HG03060 (cell line): ENCODE data around the gene AQP9.

ENCODE experiments used
- ATAC-seq: cut with Tn5 transposase; IDR thresholded peaks from one replicate; pipeline ENCODE4 v1.9.1; 2021; ENCODE audit warnings: low read depth, moderate number of reproducible peaks; ENCODE audit not compliant: unreplicated experiment

The AQP9 gene

DNA sequence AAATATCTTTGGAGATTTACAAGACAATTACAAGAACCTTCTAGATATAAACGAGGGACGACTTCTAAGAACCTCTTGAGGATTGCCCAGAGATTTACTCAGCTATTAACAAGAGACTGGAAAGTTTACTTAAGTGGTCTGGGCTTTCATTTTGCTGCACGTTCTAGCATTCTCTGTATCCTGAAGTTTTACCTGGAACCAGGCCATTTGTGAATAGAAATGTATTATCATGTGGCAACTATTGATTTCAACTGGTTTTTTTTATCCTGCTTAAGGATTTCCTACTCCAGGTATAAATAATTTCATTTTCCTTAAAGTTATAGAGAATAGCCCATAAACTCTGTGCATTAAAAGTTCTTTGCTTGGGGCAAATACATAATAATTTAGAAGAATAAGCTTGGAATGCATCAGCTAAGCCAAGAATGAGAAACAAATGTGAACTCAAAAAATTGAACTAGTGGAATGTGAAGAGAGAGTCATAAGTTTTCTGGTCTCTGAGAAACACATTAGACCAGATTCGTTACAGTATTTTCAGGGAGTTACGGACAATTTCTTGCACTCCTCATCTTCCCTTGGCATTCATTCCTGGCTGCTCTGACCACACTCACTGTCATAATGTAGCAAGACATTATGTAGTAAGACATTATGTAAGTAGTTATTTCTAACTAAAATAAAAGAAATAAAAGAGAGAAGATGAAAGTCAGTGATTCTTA is 1.3 kb downstream of the AQP9 start:
- no peak for ATAC-seq

DNA sequence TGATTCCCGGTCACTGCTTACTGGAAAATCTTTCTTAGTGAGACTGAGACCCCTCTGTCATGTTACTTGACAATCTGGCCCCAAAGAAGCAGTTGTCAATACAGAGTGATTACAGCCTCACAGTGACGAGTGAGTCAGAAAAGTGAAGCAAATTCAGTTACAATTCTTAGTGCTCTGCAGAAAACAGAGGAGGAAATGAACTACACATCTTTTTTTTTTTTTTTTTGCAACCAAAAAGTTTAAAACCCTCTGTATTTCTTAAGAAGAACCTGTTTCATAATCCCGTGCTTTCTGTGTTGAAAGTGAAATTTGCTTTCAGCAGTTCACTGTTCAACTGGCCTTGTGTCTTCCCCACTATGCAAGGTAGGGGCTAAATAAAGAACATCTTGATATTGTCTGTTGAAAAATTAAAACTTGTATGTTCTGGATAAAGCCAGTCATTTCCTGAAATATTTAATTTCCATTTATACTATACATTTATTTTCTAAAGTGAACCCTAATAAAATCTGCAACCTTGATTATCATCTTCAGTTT is 1.9 kb downstream of the AQP9 start:
- ATAC-seq: no peak

DNA sequence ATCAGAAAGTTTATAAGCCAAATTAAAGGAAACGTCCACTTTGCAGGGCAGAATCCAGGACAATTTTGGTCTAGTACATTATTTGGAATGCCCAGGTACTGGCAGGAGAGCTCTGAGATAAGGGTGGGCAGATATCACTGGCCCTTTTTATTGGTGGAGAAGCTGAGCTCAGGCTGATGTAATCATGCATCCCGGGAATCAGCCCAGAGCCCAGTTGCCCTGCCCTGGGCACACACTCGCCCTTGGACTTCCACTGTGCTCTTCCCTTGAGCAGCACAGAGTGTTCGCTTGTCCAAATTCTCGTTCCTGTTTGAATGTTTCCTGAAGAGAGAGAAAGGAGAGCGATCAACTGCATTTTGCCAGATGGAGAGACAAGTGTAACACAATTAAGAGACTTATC is 3.7 kb downstream of the AQP9 start:
- no peak for ATAC-seq

DNA sequence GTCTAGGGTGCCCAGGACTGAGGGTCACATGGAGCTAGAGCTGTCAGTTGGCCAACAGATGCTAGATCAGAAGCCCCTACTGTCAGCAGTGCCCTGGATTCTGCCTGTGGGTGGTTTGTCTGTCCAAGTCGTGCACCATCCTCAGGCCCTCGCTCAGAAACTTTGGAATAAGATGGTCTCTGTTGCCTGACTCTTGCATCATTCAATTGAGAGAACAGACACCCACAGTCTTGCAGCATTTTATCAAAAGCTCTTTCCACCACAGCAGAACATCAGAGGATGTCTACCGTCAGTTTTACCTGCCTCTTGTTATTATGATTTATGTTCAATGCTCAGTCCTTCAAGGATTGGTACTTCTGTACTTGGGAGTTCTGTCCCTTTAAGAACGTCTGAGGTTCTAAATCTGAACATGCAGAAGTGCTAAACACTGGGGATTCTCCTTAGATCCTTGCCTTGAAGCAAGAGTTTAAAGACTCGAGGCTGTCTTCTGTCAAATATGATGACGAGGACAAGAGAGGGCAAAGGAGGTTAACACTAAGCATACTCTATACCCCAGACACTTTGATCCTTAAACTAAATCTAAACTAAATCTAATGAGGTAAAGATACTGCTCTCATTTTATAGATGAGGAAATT is 4.8 kb downstream of the AQP9 start:
- no peak for ATAC-seq

DNA sequence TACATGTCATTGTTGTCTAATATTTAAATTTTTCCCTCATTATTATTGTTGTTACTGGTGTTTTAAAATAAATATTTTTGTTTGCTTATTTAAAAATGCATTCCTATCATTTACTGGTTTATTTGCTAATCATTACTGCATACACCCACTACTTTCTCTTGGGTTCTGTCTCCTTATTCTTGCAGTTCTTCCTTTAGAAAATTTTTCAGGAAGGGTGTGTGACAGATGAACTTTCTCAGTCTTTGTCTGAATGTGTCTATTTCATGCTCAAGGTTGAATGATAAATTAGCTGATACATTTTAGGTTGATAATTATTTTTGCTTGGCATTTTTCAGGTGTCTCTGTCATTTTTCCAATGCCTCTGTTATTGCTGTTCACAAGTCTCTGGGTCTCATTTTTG is 7.4 kb downstream of the AQP9 start:
- no peak for ATAC-seq

DNA sequence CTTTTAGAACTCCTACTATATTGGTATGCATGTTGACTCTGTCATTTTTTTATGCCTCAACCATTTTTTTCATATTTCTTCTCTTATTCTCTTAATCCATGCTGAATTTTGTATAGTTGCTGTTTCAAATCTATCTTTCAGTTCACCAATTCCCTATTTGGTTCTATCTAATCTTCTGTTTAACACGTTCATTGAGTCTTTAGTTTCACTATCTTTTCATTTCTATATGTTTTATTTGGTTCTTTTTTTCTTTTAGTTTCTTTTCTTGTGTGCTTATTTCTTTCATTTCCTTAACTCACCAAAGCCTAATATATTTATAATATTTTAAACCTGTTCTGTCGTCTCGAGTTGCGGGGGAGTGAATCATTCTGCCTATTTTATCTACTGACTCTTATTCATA is 8.0 kb downstream of the AQP9 start:
- ATAC-seq: no peak

DNA sequence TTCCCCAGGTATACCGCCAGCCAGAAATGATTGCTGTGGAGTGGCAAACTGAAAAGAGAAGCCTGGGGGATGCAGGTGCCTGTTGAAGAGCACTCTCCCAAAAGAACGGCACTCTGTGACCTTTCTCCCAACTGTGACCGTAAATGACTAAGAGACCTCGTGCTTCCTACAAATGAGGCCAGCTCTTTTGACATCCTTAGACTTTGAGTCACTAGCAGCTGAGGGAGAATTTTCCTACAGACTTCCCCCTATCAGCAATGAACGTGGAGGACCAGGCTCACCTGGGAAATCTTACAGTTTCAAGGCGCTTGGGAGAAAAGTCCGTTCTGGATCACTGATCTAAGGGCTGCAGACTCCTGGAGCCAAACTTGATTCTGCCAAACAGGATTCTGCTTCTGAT is 8.6 kb downstream of the AQP9 start:
- ATAC-seq: no peak

DNA sequence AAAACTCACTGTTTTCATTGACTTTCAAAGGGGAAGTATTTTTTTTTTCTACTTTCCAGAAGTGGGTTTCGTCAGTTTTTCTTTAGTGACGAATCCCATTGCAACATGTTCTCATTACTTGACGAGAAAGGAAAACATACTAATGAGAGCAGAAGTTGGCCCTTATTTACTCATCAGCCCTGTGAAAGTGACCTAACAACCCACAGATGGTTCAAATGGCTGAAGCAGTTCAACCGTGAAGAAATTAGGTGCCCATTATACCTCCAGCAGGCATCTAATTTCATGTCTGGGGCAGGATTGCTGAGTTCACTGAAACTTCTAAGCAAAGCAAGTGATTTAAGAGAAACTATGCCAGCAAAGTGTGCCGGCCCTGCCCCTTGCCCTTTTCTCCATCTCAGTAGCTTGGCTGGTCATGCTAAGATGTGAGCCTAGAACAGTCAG is 9.0 kb downstream of the AQP9 start:
- no peak for ATAC-seq

DNA sequence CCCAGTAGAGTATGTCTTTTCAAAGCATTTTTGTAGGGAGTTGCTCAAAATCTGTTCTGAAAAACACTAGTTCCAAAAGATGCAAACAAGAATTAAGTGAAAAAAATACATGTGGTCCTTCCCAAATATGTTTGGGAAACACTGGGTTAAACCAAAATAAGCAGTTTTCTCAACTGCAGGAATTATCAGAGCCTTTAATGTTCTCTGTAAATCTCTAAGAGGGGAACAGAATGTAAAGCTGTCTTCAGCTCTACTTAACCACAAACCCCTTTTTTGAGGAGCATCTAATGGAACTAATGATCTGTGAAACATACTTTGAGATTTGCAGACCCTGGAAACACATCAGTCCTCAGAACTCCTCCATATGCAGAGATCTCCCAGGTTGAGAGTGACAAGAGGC is 9.9 kb downstream of the AQP9 start:
- ATAC-seq: no peak

DNA sequence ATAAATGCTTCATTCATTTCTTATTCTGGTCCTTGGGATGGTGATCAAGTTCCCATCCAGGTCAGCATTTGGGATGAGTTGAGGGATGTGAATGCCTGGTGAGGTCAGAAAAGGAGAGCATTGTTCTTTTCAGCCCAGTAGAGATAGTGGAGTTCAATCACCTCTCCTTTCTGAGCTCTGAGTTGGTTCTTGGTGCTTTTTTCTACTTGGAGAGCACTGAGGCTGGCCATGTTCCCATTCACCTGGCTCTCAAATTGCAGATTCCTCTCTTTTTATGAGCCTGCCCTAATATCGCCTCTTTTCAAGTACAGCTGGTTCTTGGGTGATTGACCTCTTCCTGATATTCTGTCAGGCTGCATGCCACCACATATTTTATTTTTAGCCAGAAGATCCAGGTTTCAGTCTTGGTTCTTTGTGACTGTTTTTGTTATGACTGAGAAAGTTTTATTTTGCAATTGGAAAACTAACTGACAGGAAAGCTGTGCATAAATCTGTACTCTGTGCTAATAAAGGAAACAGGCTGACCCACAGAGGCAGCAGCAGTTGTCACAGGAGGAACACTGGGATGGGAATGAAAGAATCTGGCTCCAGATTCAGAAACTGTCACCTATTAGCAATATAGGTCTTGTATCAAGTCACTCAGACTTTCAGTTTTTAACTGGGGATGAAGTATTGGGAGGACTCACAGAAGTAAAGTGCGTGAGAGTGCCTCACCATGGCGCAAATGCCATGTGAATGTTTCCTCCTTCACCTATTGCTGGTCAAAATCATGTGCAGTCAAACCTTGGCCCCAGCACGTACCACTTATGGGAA is 10.7 kb downstream of the AQP9 start:
- no peak for ATAC-seq

DNA sequence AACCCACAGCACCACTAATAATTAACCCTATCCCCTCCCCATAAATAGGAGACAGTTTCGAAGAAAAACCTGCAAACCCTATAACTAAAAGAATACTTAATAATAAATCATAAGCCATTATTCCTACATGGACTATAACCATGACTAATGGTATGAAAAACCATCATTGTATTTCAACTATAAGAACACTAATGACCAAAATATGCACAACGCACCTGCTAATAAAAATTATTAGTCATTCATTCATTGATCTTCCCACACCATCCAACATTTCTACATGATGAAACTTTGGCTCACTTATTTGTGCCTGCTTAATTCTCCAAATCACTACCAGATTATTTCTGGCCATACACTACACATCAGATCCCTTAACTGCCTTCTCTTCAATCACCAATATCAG is 16.6 kb downstream of the AQP9 start:
- no peak for ATAC-seq

DNA sequence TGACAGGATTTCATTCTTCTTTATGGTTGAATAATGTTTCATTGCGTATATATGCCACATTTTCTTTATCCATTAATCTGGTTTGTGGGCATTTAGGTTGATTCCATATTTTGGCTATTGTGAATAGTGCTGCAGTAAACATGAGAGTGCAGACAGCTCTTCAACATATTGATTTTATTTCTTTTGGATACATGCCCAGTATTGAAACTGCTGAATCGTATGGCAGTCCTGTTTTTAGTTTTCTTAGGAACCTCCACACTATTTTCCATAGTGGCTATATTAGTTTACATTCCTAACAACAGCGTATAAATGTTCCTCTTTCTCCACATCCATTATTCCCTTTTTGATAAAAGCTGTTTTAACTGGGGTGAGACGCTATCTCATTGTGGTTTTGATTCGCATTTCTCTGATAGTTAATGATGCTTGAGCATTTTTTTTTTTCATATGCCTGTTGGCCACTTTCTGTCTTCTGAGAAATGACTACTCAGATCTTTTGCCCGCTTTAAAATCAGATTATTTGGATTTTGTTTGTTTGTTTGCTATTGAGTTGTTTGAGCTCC is 21.7 kb downstream of the AQP9 start:
- ATAC-seq: no peak

DNA sequence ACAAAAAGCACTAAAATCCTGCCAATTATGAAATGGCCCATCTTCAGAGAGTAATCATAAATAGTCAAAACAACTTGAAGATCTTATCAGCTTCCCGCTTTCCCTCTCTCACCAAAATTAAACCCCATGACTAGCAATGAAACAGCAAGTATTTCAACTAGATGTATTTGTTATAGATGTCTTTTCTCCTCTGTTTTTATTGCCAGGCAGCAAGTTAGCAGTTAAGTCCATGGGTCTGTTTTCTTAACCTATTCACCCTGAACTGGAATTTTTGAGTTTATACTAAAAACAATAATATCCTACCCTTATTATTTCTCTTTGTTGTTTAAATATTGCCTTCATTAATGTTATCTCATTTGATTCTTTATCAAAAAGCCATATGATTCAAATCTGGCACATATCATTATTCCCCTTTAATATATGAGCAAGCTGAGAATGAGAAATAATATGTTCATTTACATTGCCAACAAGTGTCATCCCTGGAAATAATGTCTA is 23.3 kb downstream of the AQP9 start:
- ATAC-seq: no peak

DNA sequence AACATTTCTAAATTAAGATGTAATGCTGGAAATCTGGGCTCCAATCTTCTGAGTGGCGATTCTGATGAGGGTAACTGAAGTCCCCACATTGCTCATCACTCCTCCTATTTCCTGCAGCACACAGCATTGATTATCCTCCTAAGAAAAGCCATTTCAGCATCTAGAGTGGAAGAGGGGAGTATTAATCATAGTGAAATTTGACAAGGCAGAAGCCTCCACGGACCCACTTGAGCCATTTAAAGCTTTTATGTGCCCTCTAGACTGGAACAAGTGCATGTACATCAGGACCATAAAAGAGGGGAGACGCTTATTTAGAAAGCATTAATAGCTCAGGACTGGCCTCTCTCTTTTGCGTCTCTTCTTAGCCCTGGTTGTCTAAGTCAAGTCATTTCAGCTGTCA is 25.8 kb downstream of the AQP9 start:
- no peak for ATAC-seq

DNA sequence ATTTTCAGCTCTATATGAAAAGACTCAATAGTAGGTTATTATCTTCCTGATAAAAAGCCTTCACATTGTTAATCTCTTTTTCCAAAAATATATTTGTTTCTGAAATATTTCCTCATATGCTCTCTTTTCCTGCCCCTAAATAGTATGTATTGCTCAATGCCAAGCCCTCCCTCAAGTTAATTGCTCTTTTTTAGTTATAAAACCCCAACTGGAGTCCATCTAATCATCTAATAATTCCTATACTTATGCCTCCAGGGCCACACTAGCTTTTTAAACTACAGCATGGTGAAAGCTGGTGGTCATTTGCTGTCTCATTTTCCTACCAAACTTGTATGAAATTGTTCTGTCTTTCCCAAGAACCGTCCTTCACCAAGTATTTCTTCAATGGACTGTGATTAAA is 26.7 kb downstream of the AQP9 start:
- no peak for ATAC-seq

DNA sequence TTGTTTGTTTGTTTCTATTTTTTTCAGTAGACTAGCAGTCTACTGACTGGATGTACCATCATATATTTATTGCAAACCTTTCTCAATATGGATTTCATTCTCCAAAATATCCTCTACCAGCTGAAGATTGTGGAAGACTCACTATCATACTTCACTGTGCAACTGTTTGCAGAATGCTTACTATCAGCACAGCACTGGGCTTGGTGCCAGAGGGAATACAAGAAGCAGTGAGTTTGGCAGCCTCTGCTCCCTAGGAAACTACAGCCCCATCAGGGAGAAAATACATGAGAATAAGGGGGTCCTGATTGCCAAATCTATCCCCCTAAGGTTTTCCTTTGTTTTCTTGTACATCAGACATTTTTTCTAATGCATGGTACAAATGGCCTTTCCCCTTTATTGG is 27.5 kb downstream of the AQP9 start:
- ATAC-seq: no peak

DNA sequence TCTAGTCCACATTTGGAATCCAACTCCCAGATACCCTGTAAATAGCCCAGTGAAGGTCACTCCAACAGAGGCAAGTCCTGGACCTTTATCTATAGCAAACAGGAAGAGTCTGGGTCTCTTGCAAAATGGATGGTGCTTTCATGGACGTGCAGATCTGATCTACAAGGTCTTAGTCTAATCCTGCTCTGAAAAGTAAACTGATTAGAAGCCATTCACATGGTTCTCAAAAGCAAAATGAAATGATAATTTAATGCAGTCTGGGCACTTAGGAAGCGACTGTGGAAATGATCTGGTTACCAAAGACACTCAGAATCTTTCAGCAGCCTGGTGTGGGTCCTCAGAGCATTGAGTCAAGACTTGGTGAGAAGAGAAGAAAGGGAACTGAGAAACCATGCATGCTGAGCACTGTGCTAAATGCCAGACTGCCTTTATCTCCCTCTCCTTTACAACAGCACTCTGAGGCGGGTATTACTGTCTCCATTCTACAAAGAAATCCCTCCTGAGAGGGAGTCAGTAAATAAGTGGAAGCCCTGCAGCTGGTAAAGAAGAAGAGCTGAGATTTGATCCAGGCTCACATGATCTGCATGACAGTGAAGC is 29.0 kb downstream of the AQP9 start:
- ATAC-seq: no peak

DNA sequence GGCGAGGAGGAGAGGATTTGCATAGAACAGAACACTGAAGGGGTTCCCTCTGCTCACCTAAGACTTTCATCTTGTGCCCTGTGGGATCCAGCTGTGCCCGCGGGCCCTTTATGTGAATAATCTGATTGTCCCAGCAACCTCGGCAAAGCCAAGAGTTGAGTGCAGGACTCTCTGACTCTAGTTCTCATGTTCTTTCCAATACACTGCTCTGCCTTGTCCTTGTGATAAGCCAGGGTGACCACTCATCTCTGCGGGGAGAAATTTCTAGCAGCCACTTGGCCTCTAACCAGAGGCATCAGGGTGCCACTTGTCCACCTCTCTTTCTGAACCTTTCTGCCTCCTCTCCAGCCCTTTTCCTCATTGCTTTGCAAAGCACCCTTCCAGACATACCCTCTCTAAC is 31.8 kb downstream of the AQP9 start:
- no peak for ATAC-seq

DNA sequence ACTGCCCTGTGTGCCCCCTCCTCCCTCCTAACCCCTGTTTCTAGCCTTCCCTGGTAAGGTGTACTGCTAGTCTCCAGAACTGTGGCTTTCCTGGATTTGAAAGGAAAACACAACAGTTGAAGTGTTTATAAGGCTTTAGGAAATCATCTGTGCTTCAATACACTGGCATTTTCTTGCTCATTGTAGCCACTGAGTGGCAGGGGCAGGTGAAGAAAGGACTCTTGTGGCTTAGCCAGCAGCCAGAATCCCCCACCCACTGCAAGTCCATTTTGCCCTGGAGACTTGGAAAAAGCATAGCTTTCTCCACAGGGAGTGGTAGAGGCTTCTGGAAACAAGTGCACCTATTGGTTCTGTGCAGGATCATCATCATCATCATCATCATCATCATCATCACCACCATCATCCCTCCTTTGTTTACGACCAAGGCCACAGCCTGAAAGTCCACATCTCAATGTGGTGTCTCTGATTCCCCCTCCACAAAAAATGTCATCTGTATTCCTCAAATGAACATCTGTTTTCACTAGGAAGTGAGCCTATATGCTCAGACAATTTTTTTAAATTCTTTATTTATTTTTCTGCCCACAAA is 33.4 kb downstream of the AQP9 start:
- no peak for ATAC-seq

DNA sequence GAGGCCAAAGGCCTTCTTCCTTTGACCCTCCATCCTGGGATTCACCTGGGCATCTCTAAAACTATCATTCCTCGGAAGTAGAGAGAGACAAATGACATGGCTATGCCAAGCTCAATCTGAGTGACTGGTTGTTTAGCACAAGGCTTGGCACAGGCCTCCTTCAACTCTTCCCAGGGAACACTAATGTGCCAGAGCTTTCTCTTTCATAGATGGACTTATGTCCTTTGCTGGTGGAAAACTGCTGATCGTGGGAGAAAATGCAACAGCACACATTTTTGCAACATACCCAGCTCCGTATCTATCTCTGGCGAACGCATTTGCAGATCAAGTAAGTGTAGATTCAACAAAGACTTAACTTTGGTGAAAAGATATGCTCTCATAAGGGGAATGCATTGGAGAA is 36.5 kb downstream of the AQP9 start:
- ATAC-seq: no peak
